Measurements from ENCODE around the gene LTBP1. TPM values are rescaled to one million over a fixed set of nuclear protein-coding genes. Genes with fewer than 3 reads are reported as not detected.

The LTBP1 gene
- total and polyA plus RNA-seq, 2 experiments from 2014 or later, result 15.7 to 49.8 TPM

GRCh38 chr2:32931945-32932709 lies 14.6 kb upstream of the LTBP1 start:
- H3F3A ChIP-seq (replicated peaks; ENCODE audit: low read depth), result no peaks in the 10 kb centered on the region
- H2AFZ ChIP-seq, result no peak overlapping the region
- H3K4me3 ChIP-seq, result peak overlapping the region; percentile 23
- H3K4me1 ChIP-seq (ENCODE audit: insufficient read depth), result peaks cover 30% of the 10 kb centered on the region
- TF ChIP-seq CREB1 (CRISPR knock-in tag; IDR thresholded peaks at IDR 0.05; ENCODE audit: low read depth) (0 out of 2 replicates have a peak, but pooled peaks have one; percentile 27), ZNF331 (CRISPR knock-in tag; IDR thresholded peaks at IDR 0.05; ENCODE audit: low read depth) (no peak)
- DNase-seq (ENCODE audit: low spot score) (peak; percentile 74), ATAC-seq (peak; percentile 80)
- peak overlapping the region; percentile 68 for H3K27ac ChIP-seq (ENCODE audit: low read depth)
- H3K36me3 ChIP-seq (ENCODE audit: insufficient read depth), result no peaks in the 10 kb centered on the region
- peaks cover 7% of the 10 kb centered on the region; the same call in 1 of the 2 replicates for H3K9me2 ChIP-seq (ENCODE audit: insufficient read depth)
- H3K4me1 Mint-ChIP-seq, result peaks cover 49% of the 10 kb centered on the region
- H4K20me1 ChIP-seq (replicated peaks; ENCODE audit: insufficient read depth), result no peaks in the 10 kb centered on the region
- H3K79me2 ChIP-seq (replicated peaks; ENCODE audit: insufficient read depth), result no peaks in the 10 kb centered on the region
- H3K9me3 Mint-ChIP-seq, result no peaks in the 10 kb centered on the region; the same call in 2 of the 3 replicates
- no peaks in the 10 kb centered on the region for H3K27me3 ChIP-seq (ENCODE audit: insufficient read depth)
- H3K4me2 ChIP-seq, result peak overlapping the region; percentile 46
- H3K27ac Mint-ChIP-seq, result peak overlapping the region; percentile 93
- peaks cover 9% of the 10 kb centered on the region for H3K27me3 Mint-ChIP-seq (ENCODE audit: insufficient read depth, low read depth, poor library complexity)
- H3K4me3 Mint-ChIP-seq, result peak overlapping the region; percentile 53
- no peaks in the 10 kb centered on the region; the same call in 2 of the 3 replicates for H3K36me3 Mint-ChIP-seq (ENCODE audit: low read depth)

GRCh38 chr2:32932825-32933755 lies 13.7 kb upstream of the LTBP1 start:
- peaks cover 30% of the 10 kb centered on the region for H3K4me1 ChIP-seq (ENCODE audit: insufficient read depth)
- H4K20me1 ChIP-seq (replicated peaks; ENCODE audit: insufficient read depth), result no peaks in the 10 kb centered on the region
- 0 out of 2 replicates have a peak overlapping the region, but pooled peaks have one; percentile 6 for H3K27ac Mint-ChIP-seq
- H3K27me3 ChIP-seq (ENCODE audit: insufficient read depth), result no peaks in the 10 kb centered on the region
- H2AFZ ChIP-seq, result no peak overlapping the region
- no peaks in the 10 kb centered on the region; the same call in 2 of the 3 replicates for H3K36me3 Mint-ChIP-seq (ENCODE audit: low read depth)
- DNase-seq (ENCODE audit: low spot score), result peak; percentile 27
- no peak overlapping the region for H3K4me3 Mint-ChIP-seq
- no peaks in the 10 kb centered on the region for H3F3A ChIP-seq (replicated peaks; ENCODE audit: low read depth)
- peak overlapping the region; percentile 68; the same call in 1 of the 2 replicates for H3K27ac ChIP-seq (ENCODE audit: low read depth)
- H3K36me3 ChIP-seq (ENCODE audit: insufficient read depth), result no peaks in the 10 kb centered on the region
- H3K4me2 ChIP-seq, result no peak overlapping the region
- ATAC-seq, result no peak
- H3K4me1 Mint-ChIP-seq, result peaks cover 51% of the 10 kb centered on the region
- H3K79me2 ChIP-seq (replicated peaks; ENCODE audit: insufficient read depth), result no peaks in the 10 kb centered on the region
- H3K27me3 Mint-ChIP-seq (ENCODE audit: insufficient read depth, low read depth, poor library complexity), result peaks cover 6% of the 10 kb centered on the region
- no peaks in the 10 kb centered on the region for H3K9me2 ChIP-seq (ENCODE audit: insufficient read depth)
- no peak overlapping the region for H3K4me3 ChIP-seq
- TF ChIP-seq POLR2AphosphoS5 (IDR thresholded peaks at IDR 0.05; ENCODE audit: low read depth) (no peak), ZNF462 (CRISPR knock-in tag; IDR thresholded peaks at IDR 0.05) (no peak), EZH2 (IDR thresholded peaks at IDR 0.05; ENCODE audit: low read depth, unreplicated experiment) (no peak), EZH2phosphoT487 (IDR thresholded peaks at IDR 0.05; ENCODE audit: unreplicated experiment) (no peak), ETS1 (IDR thresholded peaks at IDR 0.05) (no peak)
- H3K9me3 Mint-ChIP-seq, result no peaks in the 10 kb centered on the region

Data from GM23338 (cell line).